Activated naive CD8-positive, alpha-beta T cell treated with anti-CD3 and anti-CD28 coated beads for 36 hours (primary cell): ENCODE results near the gene CCDC13. TPM values are rescaled to one million over a fixed set of nuclear protein-coding genes. Genes with fewer than 3 reads are reported as not detected.
"Not testable (repeated sequence)": the region's sequence is repeated elsewhere in the genome, so short reads cannot be mapped to it uniquely, and the experiment has no call there.

Experiments
- DNase-seq: peaks from one replicate; pipeline ENCODE4 v3.0.0; 2021
- H3K27ac Mint-ChIP-seq: one replicate; pipeline ENCODE4 v1.8.0; 2022; ENCODE audit warnings: mild to moderate bottlenecking, moderate library complexity, mixed read lengths
- H3K27me3 Mint-ChIP-seq: one replicate; pipeline ENCODE4 v1.8.0; 2022; ENCODE audit warnings: mild to moderate bottlenecking, mixed read lengths
- H3K36me3 Mint-ChIP-seq: one replicate; pipeline ENCODE4 v1.8.0; 2021; ENCODE audit warnings: mild to moderate bottlenecking, mixed read lengths
- H3K4me1 Mint-ChIP-seq: one replicate; pipeline ENCODE4 v1.8.0; 2021; ENCODE audit warnings: mixed read lengths
- H3K4me3 Mint-ChIP-seq: one replicate; pipeline ENCODE4 v1.8.0; 2022; ENCODE audit warnings: mild to moderate bottlenecking, moderate library complexity, mixed read lengths
- H3K9me3 Mint-ChIP-seq: one replicate; pipeline ENCODE4 v1.8.0; 2022; ENCODE audit warnings: mixed read lengths
- total RNA-seq, 2 experiments: library from RNA; stranded (reverse); gene quantifications; one replicate each; pipeline ENCODE4 v1.2.3, GENCODE V29; 2021

CCDC13 gene
- under 1 TPM in 1 of 2 experiments, not detected in 1; 0.49 TPM for total RNA-seq

GRCh38 chr3:42772670-42773408, at the start of gene CCDC13:
CCDC13 (minus strand) TSS chr3:42773253; CDS start chr3:42758345, 14,908 bp downstream.
- H3K27me3 Mint-ChIP-seq, result no peaks in the 10 kb centered on the region
- H3K27ac Mint-ChIP-seq, result peak within 1 kb of the TSS; percentile 79
- peaks cover 9% of the 10 kb centered on the region for H3K4me1 Mint-ChIP-seq
- peak; percentile 94 for DNase-seq
- H3K9me3 Mint-ChIP-seq, result peaks cover 7% of the 10 kb centered on the region
- peak within 1 kb of the TSS; percentile 83 for H3K4me3 Mint-ChIP-seq
- no peaks in the 10 kb centered on the region for H3K36me3 Mint-ChIP-seq

GRCh38 chr3:42822828-42823227, 49.8 kb upstream of the CCDC13 start:
- Mint-ChIP-seq H3K4me1 (no peaks in the 10 kb centered on the region), H3K36me3 (no peaks in the 10 kb centered on the region), H3K4me3 (no peak overlapping the region), H3K9me3 (no peaks in the 10 kb centered on the region), H3K27ac (no peak overlapping the region), H3K27me3 (peaks cover 10% of the 10 kb centered on the region)
- DNase-seq, result no peak

- no peaks in the 10 kb centered on the region for H3K27me3 Mint-ChIP-seq
- H3K9me3 Mint-ChIP-seq, result no peaks in the 10 kb centered on the region
- DNase-seq, result no peak
- no peaks in the 10 kb centered on the region for H3K4me1 Mint-ChIP-seq
- no peak overlapping the region for H3K4me3 Mint-ChIP-seq
- no peak overlapping the region for H3K27ac Mint-ChIP-seq
- H3K36me3 Mint-ChIP-seq, result no peaks in the 10 kb centered on the region
Measured at GRCh38 chr3:42820746-42821051, 47.6 kb upstream of the CCDC13 start.

- Mint-ChIP-seq H3K27ac (no peak overlapping the region), H3K27me3 (no peaks in the 10 kb centered on the region), H3K4me1 (no peaks in the 10 kb centered on the region), H3K36me3 (no peaks in the 10 kb centered on the region), H3K9me3 (no peaks in the 10 kb centered on the region), H3K4me3 (no peak overlapping the region)
- no peak for DNase-seq
Measured at GRCh38 chr3:42819351-42819965, 46.4 kb upstream of the CCDC13 start.

GRCh38 chr3:42815826-42816225, 42.8 kb upstream of the CCDC13 start:
- no peaks in the 10 kb centered on the region for H3K4me1 Mint-ChIP-seq
- H3K27me3 Mint-ChIP-seq, result no peaks in the 10 kb centered on the region
- H3K27ac Mint-ChIP-seq, result no peak overlapping the region
- no peaks in the 10 kb centered on the region for H3K9me3 Mint-ChIP-seq
- no peaks in the 10 kb centered on the region for H3K36me3 Mint-ChIP-seq
- no peak for DNase-seq
- no peak overlapping the region for H3K4me3 Mint-ChIP-seq

- H3K4me1 Mint-ChIP-seq, result no peaks in the 10 kb centered on the region
- no peaks in the 10 kb centered on the region for H3K9me3 Mint-ChIP-seq
- H3K27ac Mint-ChIP-seq, result no peak overlapping the region
- no peak overlapping the region for H3K4me3 Mint-ChIP-seq
- H3K36me3 Mint-ChIP-seq, result no peaks in the 10 kb centered on the region
- no peak for DNase-seq
- H3K27me3 Mint-ChIP-seq, result no peaks in the 10 kb centered on the region
Measured at GRCh38 chr3:42814914-42815507, 42.0 kb upstream of the CCDC13 start.

- Mint-ChIP-seq H3K9me3 (no peaks in the 10 kb centered on the region), H3K27me3 (no peaks in the 10 kb centered on the region), H3K27ac (no peak overlapping the region), H3K36me3 (no peaks in the 10 kb centered on the region), H3K4me3 (no peak overlapping the region), H3K4me1 (no peaks in the 10 kb centered on the region)
- DNase-seq, result no peak
Measured at GRCh38 chr3:42814246-42814645, 41.2 kb upstream of the CCDC13 start.

GRCh38 chr3:42811118-42811883, 38.2 kb upstream of the CCDC13 start:
- H3K27me3 Mint-ChIP-seq, H3K4me3 Mint-ChIP-seq, H3K36me3 Mint-ChIP-seq, DNase-seq, H3K4me1 Mint-ChIP-seq, H3K27ac Mint-ChIP-seq, H3K9me3 Mint-ChIP-seq: not testable (repeated sequence)

GRCh38 chr3:42810706-42811105, 37.7 kb upstream of the CCDC13 start:
- not testable (repeated sequence) for H3K4me3 Mint-ChIP-seq, DNase-seq, H3K27ac Mint-ChIP-seq, H3K9me3 Mint-ChIP-seq, H3K36me3 Mint-ChIP-seq, H3K4me1 Mint-ChIP-seq
- peaks cover 13% of the 10 kb centered on the region for H3K27me3 Mint-ChIP-seq

GRCh38 chr3:42809202-42809601, 36.1 kb upstream of the CCDC13 start, which contains the start of gene ACKR2:
ACKR2 (plus strand) TSS chr3:42809445; CDS start chr3:42864503, 55,058 bp downstream.
- Mint-ChIP-seq H3K4me3 (no peak within 1 kb of the TSS), H3K27ac (no peak within 1 kb of the TSS), H3K27me3 (peaks cover 19% of the 10 kb centered on the region), H3K9me3 (no peaks in the 10 kb centered on the region), H3K36me3 (peaks cover 2% of the 10 kb centered on the region), H3K4me1 (peaks cover 2% of the 10 kb centered on the region)
- no peak for DNase-seq

GRCh38 chr3:42807929-42808328, 34.9 kb upstream of the CCDC13 start:
- Mint-ChIP-seq H3K36me3 (peaks cover 10% of the 10 kb centered on the region), H3K27me3 (peaks cover 19% of the 10 kb centered on the region), H3K4me3 (no peak overlapping the region), H3K4me1 (peaks cover 5% of the 10 kb centered on the region), H3K27ac (no peak overlapping the region), H3K9me3 (no peaks in the 10 kb centered on the region)
- DNase-seq, result no peak

- Mint-ChIP-seq H3K9me3 (no peaks in the 10 kb centered on the region), H3K36me3 (peaks cover 14% of the 10 kb centered on the region)
- no peak for DNase-seq
Measured at GRCh38 chr3:42805141-42805821, 32.2 kb upstream of the CCDC13 start.

GRCh38 chr3:42804831-42805132, 31.7 kb upstream of the CCDC13 start:
- no peak for DNase-seq
- H3K4me1 Mint-ChIP-seq, result peaks cover 30% of the 10 kb centered on the region
- H3K36me3 Mint-ChIP-seq, result peaks cover 17% of the 10 kb centered on the region
- H3K27me3 Mint-ChIP-seq, result peaks cover 19% of the 10 kb centered on the region
- peak overlapping the region; percentile 87 for H3K27ac Mint-ChIP-seq
- H3K4me3 Mint-ChIP-seq, result peak overlapping the region; percentile 90
- H3K9me3 Mint-ChIP-seq, result no peaks in the 10 kb centered on the region

More at GRCh38 chr3:42805141-42805821, 32.2 kb upstream of the CCDC13 start:
- Mint-ChIP-seq H3K4me3 (peak overlapping the region; percentile 90), H3K27ac (no peak overlapping the region), H3K4me1 (peaks cover 28% of the 10 kb centered on the region), H3K27me3 (peaks cover 19% of the 10 kb centered on the region)

GRCh38 chr3:42804106-42804830, 31.2 kb upstream of the CCDC13 start, which contains the start of gene HIGD1A:
HIGD1A (minus strand) TSS chr3:42804490; CDS start chr3:42794253, 10,237 bp downstream.
- peaks cover 22% of the 10 kb centered on the region for H3K36me3 Mint-ChIP-seq
- H3K9me3 Mint-ChIP-seq, result no peaks in the 10 kb centered on the region
- H3K27ac Mint-ChIP-seq, result peak within 1 kb of the TSS; percentile 87
- peaks cover 33% of the 10 kb centered on the region for H3K4me1 Mint-ChIP-seq
- H3K27me3 Mint-ChIP-seq, result peaks cover 19% of the 10 kb centered on the region
- peak within 1 kb of the TSS; percentile 90 for H3K4me3 Mint-ChIP-seq
- peak; percentile 96 for DNase-seq
